Measurements from ENCODE around the gene CALHM6.

DNA sequence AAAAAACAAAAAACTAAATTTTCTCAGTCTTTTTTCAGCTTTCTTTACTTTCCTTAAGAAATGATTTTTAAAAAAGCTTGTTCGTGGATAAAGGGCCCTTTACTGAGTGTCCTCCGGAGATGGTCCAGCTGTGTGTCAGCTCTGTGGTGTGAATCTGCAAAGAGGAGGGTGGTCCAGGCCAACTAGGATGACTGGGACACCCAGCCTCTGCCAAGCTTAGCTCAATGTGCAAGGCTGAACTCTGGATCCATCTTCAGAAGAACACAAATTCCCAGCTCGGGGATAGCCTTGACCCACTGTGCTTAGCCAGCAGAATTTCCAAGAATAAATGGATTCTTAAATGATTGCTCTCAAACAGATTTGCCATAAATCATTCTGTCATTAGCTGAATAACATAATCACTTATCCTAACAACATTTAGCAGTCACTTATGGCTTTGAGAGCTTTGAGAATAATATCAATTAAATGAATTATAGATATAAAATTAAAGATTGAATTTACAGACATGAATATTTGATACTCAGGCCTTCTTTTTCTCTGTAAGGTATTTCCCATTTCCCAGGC is 36.0 kb downstream of the CALHM6 start:
- TF ChIP-seq, protein P1, sequence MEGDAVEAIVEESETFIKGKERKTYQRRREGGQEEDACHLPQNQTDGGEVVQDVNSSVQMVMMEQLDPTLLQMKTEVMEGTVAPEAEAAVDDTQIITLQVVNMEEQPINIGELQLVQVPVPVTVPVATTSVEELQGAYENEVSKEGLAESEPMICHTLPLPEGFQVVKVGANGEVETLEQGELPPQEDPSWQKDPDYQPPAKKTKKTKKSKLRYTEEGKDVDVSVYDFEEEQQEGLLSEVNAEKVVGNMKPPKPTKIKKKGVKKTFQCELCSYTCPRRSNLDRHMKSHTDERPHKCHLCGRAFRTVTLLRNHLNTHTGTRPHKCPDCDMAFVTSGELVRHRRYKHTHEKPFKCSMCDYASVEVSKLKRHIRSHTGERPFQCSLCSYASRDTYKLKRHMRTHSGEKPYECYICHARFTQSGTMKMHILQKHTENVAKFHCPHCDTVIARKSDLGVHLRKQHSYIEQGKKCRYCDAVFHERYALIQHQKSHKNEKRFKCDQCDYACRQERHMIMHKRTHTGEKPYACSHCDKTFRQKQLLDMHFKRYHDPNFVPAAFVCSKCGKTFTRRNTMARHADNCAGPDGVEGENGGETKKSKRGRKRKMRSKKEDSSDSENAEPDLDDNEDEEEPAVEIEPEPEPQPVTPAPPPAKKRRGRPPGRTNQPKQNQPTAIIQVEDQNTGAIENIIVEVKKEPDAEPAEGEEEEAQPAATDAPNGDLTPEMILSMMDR (IDR thresholded peaks at IDR 0.05): no peak
- TF ChIP-seq POLR2AphosphoS5 (IDR thresholded peaks at IDR 0.05) (no peak), EP300 (IDR thresholded peaks at IDR 0.05) (no peak)
